Measurements from ENCODE around the gene UNC13A. TPM values are rescaled to one million over a fixed set of nuclear protein-coding genes. Genes with fewer than 3 reads are reported as not detected.

Gene UNC13A
- total and polyA plus RNA-seq, 2 donors (not counting 1 experiment from before 2014, with no cell fraction given), result under 0.01 to 0.28 TPM

GRCh38 chr19:17718947-17719711, 31.0 kb upstream of the UNC13A start, which contains the start of gene MAP1S:
MAP1S (plus strand) TSS chr19:17719480; CDS start chr19:17719503, 23 bp downstream.
- peaks cover 4% of the 10 kb centered on the region for H3K4me1 ChIP-seq (ENCODE audit: control insufficient read depth, extremely low read depth, insufficient read depth, low read length)
- peak; percentile 40 to 44 for DNase-seq (ENCODE audit: low read depth in 2 of 2)

GRCh38 chr19:17718550-17718946, 30.4 kb upstream of the UNC13A start:
- Histone ChIP-seq H3K9me3 (ENCODE audit: control insufficient read depth, insufficient read depth, low read depth, low read length) (no peaks in the 10 kb centered on the region), H4K20me1 (ENCODE audit: control insufficient read depth, extremely low read depth, insufficient read depth, low read length) (no peaks in the 10 kb centered on the region), H3K27me3 (ENCODE audit: control insufficient read depth, insufficient read depth, low read length) (no peaks in the 10 kb centered on the region), H3K4me3 (replicated peaks in 1 of 4; ENCODE audit: control extremely low read depth in 1 of 4, insufficient read depth in 1 of 4, low read depth in 3 of 4, low read length in 4 of 4) (no peak overlapping the region), H2AFZ (ENCODE audit: low read length) (no peak overlapping the region), H3K4me1 (ENCODE audit: control insufficient read depth, extremely low read depth, insufficient read depth, low read length) (peaks cover 4% of the 10 kb centered on the region), H3K9ac (ENCODE audit: insufficient read depth, low read length) (no peak overlapping the region), H3K36me3 (ENCODE audit: control insufficient read depth, insufficient read depth, low read length) (no peaks in the 10 kb centered on the region), H3K27ac (ENCODE audit: insufficient read depth, low read length) (peak overlapping the region; percentile 34), H3K79me2 (ENCODE audit: control insufficient read depth, insufficient read depth, low read length) (peaks cover 20% of the 10 kb centered on the region), H3K4me2 (ENCODE audit: extremely low read depth, insufficient read depth, low read length) (no peak overlapping the region)
- TF ChIP-seq EZH2 (IDR thresholded peaks at IDR 0.05; ENCODE audit: low read length, missing control alignments) (no peak), CTCF (conservative IDR thresholded peaks at IDR 0.05 in 1 of 2, IDR thresholded peaks at IDR 0.05 in 1 of 2; ENCODE audit: low read depth in 1 of 2, low read length in 2 of 2) (no peak)
- no peak for DNase-seq (ENCODE audit: low read depth in 2 of 2)

More at GRCh38 chr19:17718947-17719711, 31.0 kb upstream of the UNC13A start, which contains the start of gene MAP1S:
- H3K79me2 ChIP-seq (ENCODE audit: control insufficient read depth, insufficient read depth, low read length), result peaks cover 20% of the 10 kb centered on the region
- peak within 1 kb of the TSS; percentile 75 for H3K4me2 ChIP-seq (ENCODE audit: extremely low read depth, insufficient read depth, low read length)
- H3K27me3 ChIP-seq (ENCODE audit: control insufficient read depth, insufficient read depth, low read length), result no peaks in the 10 kb centered on the region
- peak within 1 kb of the TSS; percentile 76 for H2AFZ ChIP-seq (ENCODE audit: low read length)
- peak within 1 kb of the TSS; percentile 65 for H3K9ac ChIP-seq (ENCODE audit: insufficient read depth, low read length)
- H4K20me1 ChIP-seq (ENCODE audit: control insufficient read depth, extremely low read depth, insufficient read depth, low read length), result no peaks in the 10 kb centered on the region
- H3K4me3 ChIP-seq (replicated peaks in 1 of 4; ENCODE audit: control extremely low read depth in 1 of 4, insufficient read depth in 1 of 4, low read depth in 3 of 4, low read length in 4 of 4), result peak within 1 kb of the TSS; percentile 60 to 87 (median 75)
- peaks cover 2% of the 10 kb centered on the region for H3K36me3 ChIP-seq (ENCODE audit: control insufficient read depth, insufficient read depth, low read length)
- H3K27ac ChIP-seq (ENCODE audit: insufficient read depth, low read length), result peak within 1 kb of the TSS; percentile 34
- TF ChIP-seq EZH2 (IDR thresholded peaks at IDR 0.05; ENCODE audit: low read length, missing control alignments) (no peak), CTCF (conservative IDR thresholded peaks at IDR 0.05 in 1 of 2, IDR thresholded peaks at IDR 0.05 in 1 of 2; ENCODE audit: low read depth in 1 of 2, low read length in 2 of 2) (no peak)
- H3K9me3 ChIP-seq (ENCODE audit: control insufficient read depth, insufficient read depth, low read depth, low read length), result no peaks in the 10 kb centered on the region

- TF ChIP-seq EZH2 (IDR thresholded peaks at IDR 0.05; ENCODE audit: low read length, missing control alignments) (no peak), CTCF (conservative IDR thresholded peaks at IDR 0.05 in 1 of 2, IDR thresholded peaks at IDR 0.05 in 1 of 2; ENCODE audit: low read depth in 1 of 2, low read length in 2 of 2) (no peak)
- H3K79me2 ChIP-seq (ENCODE audit: control insufficient read depth, insufficient read depth, low read length), result peaks cover 15% of the 10 kb centered on the region
- no peak overlapping the region for H3K4me3 ChIP-seq (replicated peaks in 1 of 4; ENCODE audit: control extremely low read depth in 1 of 4, insufficient read depth in 1 of 4, low read depth in 3 of 4, low read length in 4 of 4)
- no peaks in the 10 kb centered on the region for H3K27me3 ChIP-seq (ENCODE audit: control insufficient read depth, insufficient read depth, low read length)
- H2AFZ ChIP-seq (ENCODE audit: low read length), result no peak overlapping the region
- H4K20me1 ChIP-seq (ENCODE audit: control insufficient read depth, extremely low read depth, insufficient read depth, low read length), result no peaks in the 10 kb centered on the region
- no peak for DNase-seq (ENCODE audit: low read depth in 2 of 2)
- no peak overlapping the region for H3K4me2 ChIP-seq (ENCODE audit: extremely low read depth, insufficient read depth, low read length)
- peaks cover 4% of the 10 kb centered on the region for H3K4me1 ChIP-seq (ENCODE audit: control insufficient read depth, extremely low read depth, insufficient read depth, low read length)
- H3K9ac ChIP-seq (ENCODE audit: insufficient read depth, low read length), result no peak overlapping the region
- H3K9me3 ChIP-seq (ENCODE audit: control insufficient read depth, insufficient read depth, low read depth, low read length), result no peaks in the 10 kb centered on the region
- H3K27ac ChIP-seq (ENCODE audit: insufficient read depth, low read length), result no peak overlapping the region
- no peaks in the 10 kb centered on the region for H3K36me3 ChIP-seq (ENCODE audit: control insufficient read depth, insufficient read depth, low read length)
Observed at GRCh38 chr19:17716309-17716929, 28.3 kb upstream of the UNC13A start.

All from fibroblast of lung (primary cell).